ENCODE results near the gene EHF.

The EHF gene

DNA sequence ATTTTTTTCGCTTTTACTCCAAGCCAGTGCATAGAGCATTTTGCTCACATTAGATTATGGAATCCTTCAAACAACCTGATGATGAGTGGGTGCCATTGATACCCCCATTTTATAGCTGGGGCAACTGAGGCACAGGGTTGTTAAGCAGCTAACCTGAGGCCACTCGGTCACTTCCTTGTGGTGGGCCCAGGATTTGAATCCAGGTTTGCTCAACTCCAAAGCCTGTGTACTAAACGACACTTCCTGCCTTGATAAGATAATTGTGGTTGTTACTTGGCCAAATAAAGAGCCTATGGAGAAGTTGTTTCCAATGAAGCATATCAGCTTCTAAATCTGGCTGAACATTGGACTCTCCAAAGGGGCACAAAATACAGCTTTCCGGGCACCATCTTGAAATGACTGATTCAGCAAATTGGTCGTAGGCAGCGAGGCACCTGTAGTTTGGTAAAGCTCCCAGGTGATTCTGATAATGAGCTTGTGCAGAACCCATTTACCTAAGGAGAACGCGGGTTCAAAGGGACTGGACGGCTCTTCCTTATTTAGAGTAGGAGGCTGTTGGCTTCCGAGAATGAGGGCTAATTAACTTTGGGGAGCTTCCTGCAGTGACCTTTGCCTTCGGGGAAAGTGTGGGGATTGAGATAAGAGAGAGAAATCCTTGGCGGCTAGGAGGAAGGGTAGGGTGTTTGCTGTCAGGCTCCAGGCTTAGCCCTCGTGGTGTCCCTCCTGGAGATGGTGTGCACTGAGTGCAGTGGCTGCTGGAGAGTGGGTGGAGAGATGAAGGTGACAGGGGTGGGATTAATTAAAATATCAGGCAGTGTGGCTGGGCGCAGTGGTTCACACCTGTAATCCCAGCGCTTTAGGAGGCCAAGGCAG lies 17.5 kb upstream of the EHF start:
- DNase-seq: no peak

DNA sequence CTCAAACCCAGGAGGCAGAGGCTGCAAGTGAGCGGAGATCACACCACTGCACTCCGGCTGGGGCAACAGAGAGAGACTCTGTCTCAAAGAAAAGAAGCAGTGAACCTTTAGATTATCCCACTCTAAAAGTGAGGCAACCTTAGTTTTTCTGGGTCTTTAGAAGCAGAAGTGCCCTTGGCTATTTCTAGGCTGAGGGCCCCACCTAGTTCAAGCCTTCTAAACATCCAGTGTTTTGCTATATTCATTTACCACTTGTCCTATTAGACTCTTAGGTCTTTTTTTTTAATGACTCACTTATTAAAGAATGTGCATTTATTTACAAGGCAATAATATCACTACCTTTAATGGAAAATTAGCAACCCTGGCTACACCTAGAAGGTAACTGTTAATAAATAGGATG lies 16.7 kb upstream of the EHF start:
- no peak for DNase-seq

DNA sequence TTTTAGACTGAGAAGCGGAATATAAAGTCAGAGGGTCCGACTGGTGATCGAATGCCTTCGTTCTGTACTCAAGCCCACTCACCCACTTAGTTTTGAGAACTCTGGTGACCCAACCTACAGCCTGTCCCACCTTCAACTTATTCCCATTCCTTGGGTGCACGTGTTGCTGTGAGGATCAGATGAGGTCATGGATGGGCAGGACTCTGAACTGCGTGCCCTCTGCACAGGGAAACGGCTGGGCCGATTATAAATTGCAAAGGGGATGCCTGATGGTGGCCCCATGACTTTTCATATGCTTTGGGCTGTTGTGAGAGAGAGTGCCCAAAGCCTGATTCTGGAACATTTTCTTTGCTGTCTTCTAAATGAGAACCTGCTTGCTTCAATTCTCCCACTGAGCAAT lies 16.0 kb upstream of the EHF start:
- no peak for DNase-seq

DNA sequence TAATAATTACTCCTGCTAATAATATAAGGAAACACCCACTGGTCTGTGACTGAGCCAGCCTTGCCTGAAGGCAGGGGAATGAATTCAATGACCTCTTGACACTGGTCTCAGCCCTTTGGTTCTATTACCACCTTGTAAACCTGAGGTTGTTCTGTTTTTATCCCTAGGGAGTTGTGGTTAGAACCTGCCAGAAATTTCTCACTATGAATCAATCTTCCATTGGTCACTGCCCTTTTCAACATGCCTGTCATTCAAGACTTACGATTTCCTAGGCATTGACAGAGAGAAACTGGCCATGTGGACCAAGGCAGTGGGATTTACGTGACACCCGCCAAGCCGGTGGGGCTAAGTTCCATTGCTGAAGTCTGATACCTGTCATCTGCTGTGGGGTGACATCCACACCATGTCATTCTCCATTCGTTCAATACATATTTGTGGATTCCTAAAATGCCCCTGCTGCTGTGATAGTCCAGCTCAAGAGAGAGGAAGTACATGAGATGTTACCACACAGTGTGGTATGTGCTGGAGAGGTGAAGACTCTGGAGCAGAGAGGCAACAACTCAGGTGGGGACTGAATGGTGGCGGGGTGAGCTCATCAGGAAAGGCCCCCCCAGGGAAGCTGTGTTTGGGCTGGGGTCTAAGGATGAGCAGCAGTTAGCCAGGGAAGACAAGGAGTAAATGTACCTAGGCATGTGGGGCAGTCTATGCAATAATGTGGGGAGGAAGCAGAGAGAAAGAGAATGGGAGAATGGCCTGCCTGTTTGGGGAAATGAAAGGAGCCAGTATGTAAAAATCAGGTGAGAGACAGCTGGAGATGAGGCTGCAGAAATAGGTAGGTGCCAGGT lies 15.2 kb upstream of the EHF start:
- DNase-seq: no peak

DNA sequence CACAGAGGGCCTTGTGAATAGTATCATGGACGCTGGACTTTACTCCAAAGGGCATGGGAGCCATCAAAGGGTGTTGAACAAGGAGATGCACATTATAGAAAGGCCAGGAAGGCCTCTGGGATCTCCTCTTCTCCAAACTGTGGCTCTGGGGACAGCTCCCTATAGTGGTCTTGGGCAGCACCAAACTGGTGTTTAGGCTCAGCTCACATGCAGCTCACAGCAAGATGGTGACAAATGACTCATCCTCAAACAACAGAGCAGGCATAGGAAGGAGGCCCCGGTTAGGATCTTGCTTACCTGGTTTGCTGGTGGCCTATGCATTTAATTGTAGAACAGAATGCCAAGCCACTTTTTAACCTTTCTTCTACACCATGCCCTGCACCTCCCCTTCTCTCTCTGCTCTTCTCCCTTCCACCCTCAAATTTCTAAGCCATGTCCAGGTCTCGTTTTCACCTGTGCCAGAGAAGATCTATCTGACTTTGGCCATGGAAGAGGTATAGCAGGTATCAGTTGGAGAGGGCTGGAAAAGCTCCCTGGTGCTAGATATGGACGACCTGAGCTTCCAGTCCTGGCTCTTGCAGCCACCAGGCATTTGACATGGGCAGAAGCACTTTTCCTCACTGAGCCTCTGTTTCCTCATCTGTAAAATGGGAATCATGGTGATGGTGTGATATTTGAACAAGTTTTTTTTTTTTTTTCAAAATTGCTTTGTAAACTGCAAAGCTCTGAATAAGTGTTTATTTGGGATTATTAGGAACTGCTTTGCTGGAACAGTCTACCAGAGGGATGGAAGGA lies 14.4 kb upstream of the EHF start:
- no peak for DNase-seq

DNA sequence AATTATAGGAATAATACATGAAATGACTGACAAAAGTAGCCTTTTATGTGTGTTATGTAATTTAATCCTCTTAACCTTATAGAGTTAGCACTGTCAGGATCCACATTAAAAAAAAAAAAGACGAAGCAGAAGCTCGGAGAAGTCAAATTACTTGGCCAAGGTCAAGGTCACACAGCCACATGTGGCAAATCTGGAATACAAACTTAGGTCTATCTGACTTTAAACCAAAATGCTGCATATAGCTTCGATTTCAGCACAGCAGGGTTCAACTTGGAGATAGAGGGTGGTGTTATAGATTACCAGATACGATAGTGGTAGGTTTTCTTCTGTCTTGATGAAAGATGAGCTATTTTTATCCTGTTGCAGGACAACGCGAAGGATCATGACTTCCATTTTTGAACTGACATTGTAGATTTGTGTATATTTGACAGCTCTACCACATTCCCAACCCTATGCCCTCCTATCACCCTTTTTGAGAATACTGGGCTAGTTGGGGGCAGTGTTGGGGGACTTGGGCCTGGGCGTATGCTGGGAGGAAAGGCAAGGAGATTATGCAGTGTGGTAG lies 11.6 kb upstream of the EHF start:
- no peak for DNase-seq

DNA sequence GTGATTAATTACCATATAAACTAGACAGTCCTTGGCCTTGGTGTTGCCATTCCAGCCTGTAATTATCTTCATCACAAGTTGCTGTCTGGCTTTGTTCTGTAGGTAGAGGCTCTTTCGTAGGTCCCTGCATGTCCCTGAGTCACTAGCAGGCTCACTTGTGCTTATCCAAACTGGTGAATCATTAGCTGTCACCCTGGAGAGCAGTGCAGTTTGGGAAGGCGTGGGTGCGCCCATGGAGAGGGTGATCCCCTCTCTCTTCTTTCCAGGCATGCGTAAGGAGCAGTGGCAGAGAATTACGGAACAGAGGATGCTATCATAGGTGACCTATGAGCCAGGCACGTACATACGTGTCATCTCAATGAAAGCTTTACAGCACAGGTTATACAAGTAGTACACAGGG lies 11.0 kb upstream of the EHF start:
- DNase-seq: no peak

DNA sequence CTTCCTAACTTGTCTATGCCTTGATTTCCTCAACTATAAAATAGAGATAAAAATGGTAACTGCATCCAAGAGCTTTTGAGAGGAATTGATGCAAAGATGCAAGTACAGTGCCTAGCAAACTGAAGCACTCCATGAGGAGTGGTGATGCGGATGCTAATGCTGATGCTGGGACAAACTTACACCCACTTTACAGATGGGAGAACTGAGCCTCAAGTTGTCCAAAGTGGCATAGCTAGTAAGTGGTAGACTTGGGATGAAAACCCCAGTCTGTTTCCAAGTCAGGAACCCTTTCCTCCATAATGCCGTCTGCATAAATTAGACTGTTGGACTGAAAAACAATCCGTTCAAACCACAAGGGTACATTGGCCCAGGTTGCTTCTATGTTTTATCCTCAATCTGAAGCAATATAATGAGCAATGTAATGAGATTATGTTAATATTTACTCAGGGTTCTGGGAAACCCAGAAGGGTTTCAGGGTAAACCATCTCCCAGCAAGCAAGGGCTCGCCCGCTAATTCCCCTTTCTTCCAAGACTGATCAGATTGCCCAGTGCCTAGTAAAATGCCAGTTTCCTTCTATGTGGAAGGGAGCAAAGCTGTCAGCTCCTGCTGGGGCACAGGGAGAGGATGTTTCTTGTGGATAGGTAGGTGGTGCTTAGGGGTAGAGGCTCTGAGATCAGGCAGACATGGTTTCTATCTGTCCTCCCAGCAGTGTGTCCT lies 10.4 kb upstream of the EHF start:
- no peak for DNase-seq

DNA sequence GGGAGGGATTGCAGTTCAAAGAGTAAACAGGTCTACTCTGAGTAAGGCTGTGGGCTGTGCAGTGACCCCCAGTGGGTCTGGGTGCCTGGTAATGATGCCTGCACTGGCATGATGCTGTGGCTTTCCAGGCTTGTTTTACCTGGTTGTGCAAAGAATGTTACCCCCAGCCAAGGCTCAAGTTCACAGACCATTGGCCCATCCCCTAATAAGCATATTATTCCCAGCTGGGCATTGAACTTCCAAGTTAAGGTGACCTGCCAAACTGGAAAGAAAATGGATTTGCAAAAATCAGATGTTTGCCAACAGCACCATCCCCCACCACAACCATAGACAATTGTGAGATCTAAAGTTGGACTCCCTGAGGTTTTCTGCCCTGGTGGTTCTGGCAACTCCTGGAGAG lies 7.9 kb upstream of the EHF start:
- no peak for DNase-seq

DNA sequence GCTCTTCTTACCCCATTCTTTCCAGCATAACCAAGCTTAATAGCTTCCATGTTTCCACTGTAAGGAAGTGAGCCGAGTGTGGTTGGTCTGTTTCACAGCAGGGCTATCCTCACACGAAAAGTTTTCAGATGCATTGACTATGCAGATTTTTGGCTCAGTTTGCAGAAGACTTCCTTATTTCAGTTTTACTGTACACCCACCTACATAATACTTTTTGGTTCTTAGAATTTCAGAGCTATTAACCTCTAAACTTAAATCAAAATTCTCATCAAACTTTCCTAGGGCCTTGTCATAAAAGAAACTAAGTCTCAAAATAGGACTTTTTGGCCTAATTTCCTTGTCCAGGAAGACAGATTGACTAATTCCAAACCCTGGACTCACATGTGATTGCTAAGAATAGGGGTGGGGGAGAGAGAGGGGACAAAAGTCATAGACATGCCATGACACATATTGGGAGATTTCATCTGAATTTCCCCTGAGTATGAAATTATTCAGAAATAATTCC lies 7.3 kb upstream of the EHF start:
- no peak for DNase-seq

DNA sequence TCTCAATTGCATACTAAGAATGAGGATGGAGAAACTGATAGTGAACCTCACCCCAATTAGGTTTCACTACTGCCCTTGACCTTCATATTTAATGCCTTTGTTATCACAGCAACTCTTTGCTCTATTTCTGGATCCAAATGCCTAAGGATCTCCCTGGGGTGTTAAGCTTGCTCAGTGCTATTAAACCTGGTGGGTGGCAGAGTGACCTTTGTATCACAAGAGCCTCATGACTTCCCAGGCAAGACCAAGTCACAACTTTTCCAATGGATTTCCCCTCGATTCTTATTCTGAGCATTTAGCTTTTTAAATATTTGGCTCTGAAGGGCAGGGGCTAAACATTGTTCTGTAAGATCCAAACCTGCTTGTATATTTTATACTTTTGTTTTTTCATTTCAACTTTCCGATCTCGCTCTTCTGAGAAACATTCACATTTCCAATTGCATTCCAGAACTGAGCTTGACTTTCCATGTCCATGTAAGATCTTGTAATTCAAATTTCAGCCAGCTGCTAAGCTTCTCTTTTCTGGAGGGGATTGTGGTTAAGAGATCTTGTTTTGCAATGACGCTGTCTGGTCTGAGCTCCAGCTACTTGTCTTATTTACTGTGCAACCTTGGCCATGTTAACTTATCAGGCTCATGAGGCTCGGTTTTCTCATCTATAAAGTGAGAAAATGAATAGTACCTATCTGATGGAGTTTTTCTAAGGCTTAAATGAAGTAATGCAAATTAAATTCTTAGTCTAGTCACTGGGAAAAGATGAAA lies 6.4 kb upstream of the EHF start:
- no peak for DNase-seq

DNA sequence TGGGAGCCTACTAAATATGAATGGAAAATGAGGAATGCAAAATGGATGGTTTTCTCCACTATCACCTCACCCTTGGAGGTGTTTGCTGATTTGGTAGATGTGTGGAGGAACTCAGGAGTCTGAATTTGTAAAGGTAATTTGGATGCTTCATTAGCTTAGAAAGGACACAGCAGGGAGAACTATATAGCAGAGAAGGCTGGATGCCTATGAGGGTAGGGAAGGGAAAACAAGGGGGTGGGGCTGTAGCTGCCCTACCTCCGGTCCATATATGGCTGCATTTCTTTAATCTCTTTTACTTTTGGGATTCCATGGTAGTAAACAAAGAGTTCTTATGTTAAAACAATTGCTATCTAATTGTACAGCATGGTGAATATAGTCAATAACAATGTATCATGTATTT lies 4.8 kb upstream of the EHF start:
- DNase-seq: no peak

DNA sequence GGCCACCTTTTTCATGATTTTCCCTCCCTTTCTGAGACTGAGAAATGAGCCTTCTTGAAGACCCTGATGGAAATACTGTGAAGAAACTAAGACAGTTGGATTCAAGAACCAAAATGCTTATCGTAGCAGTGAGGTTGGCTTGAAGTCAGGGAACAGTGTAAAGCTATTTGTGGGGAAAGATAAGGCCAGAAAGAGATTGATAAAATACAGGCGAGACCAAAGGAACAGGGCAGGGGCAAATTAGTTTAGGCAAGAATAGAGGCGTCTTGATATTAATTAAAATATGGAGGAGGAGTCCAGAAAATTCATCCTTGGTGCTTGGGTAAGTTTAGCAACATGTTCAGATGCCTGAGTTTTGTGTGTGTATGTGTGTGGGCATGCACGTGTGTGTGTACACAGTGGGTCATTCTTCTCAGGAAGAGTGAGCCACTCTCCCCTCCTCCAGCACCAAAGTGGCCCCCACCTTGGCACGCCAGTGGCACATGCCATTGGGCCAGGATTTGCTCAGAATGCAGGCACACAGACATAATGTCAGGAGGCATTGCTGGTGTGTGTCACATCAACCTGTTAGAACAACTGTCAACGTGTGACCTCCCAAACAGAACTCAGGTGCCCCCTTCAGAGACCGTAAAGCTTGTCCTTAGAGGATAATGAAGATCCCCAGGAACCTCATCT lies 3.9 kb upstream of the EHF start:
- DNase-seq: no peak

DNA sequence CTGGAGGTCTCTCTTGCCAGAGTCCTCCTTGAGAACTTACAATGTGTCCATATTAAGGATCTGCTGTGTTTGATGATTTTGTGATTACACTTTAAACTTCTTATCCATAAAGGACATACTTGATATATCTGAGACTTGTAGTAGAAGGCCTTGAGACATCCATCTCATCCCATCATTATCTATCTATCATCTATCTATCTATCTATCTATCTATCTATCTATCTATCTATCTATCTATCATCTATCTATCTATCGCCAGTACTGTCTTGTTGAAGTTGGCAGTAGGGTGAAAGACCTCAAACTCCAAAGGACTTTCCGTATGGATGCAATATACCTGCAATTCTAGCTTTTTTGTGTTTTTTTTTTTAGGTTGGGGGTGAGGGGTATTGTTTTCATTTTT lies 2.5 kb upstream of the EHF start:
- DNase-seq: no peak

DNA sequence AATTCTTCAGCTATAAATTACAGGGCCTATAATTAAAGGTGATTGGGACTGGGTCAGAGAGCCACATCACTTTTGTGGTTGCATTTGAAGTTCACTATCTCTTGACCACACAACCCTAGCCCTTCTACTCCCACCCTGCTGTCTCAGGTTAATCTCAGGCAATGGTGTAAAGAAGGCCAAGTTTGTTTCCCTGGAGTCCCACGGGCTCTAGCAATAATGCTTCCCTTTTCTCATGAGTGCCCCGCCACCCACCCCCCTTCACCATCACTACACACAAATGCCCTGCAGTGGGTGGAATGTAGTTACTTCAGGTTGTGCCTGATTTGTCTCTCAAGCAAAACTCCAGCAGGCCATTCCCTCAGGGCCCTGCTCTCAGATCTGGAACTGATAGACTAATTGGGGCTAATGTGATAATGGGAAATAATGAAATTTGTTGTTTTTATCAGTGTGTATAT lies 1.8 kb upstream of the EHF start:
- no peak for DNase-seq

DNA sequence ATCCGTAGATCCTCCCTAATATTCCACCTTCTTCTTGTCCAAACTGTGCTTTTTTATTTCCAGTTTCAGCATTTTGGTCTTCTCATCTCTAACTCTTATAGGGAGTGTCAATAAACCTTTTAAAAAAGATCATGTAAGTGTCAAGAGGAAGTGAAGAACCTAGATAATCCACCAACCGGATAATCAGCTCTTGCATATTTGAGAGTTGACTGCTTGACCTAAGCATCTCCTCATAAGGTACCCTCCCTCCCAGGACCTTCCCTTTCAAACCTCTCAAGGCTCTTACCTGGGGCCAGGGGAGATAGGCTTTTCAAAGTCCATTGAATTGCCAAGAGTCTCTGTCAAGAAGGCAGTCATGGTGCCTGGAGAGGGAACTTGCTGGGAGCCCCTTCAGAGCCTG lies 691 bp upstream of the EHF start:
- DNase-seq: no peak

DNA sequence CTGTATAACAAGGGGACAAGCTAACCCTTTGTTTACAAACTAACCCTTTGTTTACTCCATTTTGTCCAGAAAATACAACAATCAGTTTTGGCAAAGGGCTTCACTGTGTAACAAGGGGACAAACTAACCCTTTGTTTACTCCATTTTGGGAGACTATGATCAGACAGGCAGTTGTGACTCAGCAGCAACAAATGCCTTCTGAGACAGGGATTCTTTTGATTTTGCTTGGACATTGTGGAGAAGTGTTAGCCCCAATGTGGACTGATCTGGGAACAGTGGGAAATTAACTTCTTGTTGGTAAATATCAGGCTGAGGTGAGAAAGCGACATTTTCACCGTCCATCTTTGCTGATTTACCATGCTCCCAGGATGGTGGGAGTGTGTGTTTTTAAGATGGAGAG lies 983 bp downstream of the EHF start:
- DNase-seq: no peak

DNA sequence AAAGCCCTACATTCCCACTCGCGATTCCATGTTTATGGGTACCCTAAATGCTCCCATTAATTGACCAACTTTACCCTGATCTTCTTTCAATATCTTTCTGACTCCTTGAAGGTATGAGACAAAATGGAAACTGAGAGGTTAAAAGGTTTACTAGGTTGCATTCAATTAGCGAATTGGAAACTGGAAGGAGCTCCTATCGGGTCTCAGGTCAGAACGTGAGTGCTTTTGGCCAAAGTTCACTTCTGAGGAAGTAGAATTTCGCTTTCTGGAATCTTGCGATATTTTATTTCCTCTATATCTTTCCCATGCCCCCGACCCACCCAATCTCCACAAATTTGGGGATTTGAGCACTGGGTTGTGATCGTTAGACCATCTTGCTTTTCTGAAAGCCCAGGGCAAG lies 2.6 kb downstream of the EHF start:
- DNase-seq: no peak

DNA sequence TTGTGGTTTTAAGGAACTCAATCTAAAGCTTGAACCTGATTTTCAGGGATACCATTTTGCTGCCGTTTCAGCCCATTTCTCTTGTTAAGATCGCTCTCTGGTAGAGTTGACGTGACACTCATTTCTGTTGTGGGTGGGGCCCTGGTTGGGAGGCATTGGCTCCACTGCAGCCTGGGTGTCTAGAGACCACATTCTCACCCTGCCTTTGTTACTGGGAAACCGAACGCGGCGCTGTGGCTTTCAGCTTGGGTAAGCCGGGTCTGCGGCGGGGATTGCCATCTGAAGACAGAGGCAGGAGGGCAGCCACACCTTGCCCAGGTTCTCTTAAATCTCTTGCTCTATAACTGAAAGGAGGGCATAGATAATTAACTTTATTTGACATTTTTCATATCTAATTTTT lies 3.2 kb downstream of the EHF start:
- no peak for DNase-seq

DNA sequence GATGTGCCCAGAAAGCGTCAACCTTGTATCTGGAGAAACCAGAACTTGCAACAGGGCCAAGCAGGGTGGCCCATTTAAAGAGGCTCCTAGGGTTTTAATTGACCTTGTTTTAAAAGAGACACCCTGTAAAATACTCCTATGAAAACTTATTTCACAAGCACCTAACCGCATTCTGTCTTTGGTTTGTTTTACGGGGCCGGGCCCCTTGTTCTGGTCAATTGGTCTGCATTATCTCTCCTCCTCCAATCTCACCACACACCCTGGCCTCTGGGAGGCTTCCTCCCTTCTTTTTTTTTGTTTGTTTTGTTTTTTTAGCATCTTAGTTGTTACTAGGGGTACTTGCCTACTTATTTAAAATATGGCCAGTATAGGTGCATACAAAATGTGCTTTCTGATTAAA lies 4.7 kb downstream of the EHF start:
- no peak for DNase-seq

DNA sequence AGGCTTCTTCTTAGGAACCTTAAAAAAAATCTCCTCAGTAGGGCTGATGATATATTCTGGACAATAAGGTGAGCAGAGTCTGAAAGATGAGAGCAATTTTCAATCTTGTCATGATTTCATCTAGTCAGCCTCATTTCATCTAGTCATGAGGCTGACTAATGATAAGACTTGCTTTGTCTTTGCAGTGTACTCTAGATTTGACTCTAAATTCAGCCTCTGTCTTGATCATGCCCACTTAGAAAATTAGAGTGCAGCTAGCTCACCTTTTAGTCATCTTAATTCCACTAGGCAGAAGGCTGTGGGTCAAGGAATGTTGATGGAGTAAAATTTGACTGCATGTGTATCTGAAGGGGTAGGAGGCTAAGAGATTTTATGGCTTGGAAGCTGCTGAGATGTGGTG lies 5.5 kb downstream of the EHF start:
- no peak for DNase-seq
